Measurements from ENCODE around the gene FSHR. TPM values are rescaled to one million over a fixed set of nuclear protein-coding genes. Genes with fewer than 3 reads are reported as not detected.

The FSHR gene
- total RNA-seq, 1 experiment from 2014 or later, result not detected

DNA sequence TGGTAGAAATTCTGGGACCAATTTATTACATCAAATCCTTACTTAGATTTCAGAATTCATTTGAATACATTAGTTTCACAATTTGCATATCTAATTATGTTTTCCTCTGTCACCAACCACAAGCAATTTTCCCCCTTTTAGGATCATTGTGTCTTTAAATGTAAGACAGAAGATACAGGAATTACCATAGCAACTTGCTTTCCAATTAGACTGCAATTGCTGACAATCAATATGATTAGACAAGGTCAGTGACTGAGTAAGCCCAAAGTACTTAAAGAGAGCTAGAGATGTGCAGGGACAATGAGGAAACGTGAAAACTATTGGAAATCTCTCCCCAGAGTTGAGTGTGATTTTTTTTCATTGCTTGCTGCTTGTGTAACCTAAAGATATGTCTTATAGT lies 121.4 kb downstream of the FSHR start:
- Histone ChIP-seq H3K9me3 (ENCODE audit: low read depth, low read length, poor library complexity, severe bottlenecking) (no peaks in the 10 kb centered on the region), H3K36me3 (ENCODE audit: insufficient read depth, low read length, poor library complexity, severe bottlenecking) (no peaks in the 10 kb centered on the region), H3K27ac (ENCODE audit: low read depth, low read length, poor library complexity, severe bottlenecking) (no peak overlapping the region), H3K27me3 (replicated peaks; ENCODE audit: insufficient read depth, low read depth, low read length, poor library complexity) (no peaks in the 10 kb centered on the region), H3K4me3 (ENCODE audit: low read depth, low read length, poor library complexity, severe bottlenecking) (no peak overlapping the region), H3K4me1 (ENCODE audit: insufficient read depth, low read length, poor library complexity, severe bottlenecking) (no peaks in the 10 kb centered on the region)
- ChIA-PET POLR2A (ENCODE audit: low non-redundant PET) (no interaction called here), CTCF (no interaction called here)
- BruUV-seq (replicated peaks), result no TSS peak
- no peak for DNase-seq (ENCODE audit: low spot score)
- no peak for TF ChIP-seq EZH2 (IDR thresholded peaks at IDR 0.05; ENCODE audit: borderline replicate concordance, low read depth, low read length, poor library complexity, severe bottlenecking)
- TF ChIP-seq, protein P1, sequence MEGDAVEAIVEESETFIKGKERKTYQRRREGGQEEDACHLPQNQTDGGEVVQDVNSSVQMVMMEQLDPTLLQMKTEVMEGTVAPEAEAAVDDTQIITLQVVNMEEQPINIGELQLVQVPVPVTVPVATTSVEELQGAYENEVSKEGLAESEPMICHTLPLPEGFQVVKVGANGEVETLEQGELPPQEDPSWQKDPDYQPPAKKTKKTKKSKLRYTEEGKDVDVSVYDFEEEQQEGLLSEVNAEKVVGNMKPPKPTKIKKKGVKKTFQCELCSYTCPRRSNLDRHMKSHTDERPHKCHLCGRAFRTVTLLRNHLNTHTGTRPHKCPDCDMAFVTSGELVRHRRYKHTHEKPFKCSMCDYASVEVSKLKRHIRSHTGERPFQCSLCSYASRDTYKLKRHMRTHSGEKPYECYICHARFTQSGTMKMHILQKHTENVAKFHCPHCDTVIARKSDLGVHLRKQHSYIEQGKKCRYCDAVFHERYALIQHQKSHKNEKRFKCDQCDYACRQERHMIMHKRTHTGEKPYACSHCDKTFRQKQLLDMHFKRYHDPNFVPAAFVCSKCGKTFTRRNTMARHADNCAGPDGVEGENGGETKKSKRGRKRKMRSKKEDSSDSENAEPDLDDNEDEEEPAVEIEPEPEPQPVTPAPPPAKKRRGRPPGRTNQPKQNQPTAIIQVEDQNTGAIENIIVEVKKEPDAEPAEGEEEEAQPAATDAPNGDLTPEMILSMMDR (conservative IDR thresholded peaks at IDR 0.05; ENCODE audit: low read depth, low read length), result no peak
- intact Hi-C loops (cut with micrococcal nuclease; ENCODE audit: unreplicated experiment), result no loop called here

DNA sequence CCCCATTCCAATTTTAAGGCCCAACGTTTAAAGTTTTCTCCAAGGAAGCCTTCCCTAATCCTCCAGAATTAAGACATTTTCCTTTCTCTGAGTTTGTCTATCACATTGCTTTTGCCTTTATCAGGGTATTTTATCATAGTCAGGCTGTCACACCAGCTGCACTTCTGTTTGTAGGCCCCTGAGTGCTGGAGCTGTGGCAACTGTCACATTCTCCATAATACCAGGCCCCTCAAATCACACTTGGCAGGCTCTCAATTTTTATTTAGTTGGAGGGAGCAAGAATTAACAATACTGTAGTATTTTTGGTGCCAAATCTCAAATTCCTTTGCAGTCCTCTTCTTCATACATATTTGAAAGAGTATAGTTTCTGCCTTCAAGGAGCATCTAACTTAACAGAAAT lies 122.2 kb downstream of the FSHR start:
- H3K36me3 ChIP-seq (ENCODE audit: insufficient read depth, low read length, poor library complexity, severe bottlenecking), result no peaks in the 10 kb centered on the region
- TF ChIP-seq, protein P1 (conservative IDR thresholded peaks at IDR 0.05; ENCODE audit: low read depth, low read length), result no peak
- no peak for TF ChIP-seq EZH2 (IDR thresholded peaks at IDR 0.05; ENCODE audit: borderline replicate concordance, low read depth, low read length, poor library complexity, severe bottlenecking)
- intact Hi-C loops (cut with micrococcal nuclease; ENCODE audit: unreplicated experiment), result no loop called here
- H3K27me3 ChIP-seq (replicated peaks; ENCODE audit: insufficient read depth, low read depth, low read length, poor library complexity), result no peaks in the 10 kb centered on the region
- CTCF ChIA-PET, result no interaction called here
- no peak overlapping the region for H3K27ac ChIP-seq (ENCODE audit: low read depth, low read length, poor library complexity, severe bottlenecking)
- no peak overlapping the region for H3K4me3 ChIP-seq (ENCODE audit: low read depth, low read length, poor library complexity, severe bottlenecking)
- no peaks in the 10 kb centered on the region for H3K9me3 ChIP-seq (ENCODE audit: low read depth, low read length, poor library complexity, severe bottlenecking)
- H3K4me1 ChIP-seq (ENCODE audit: insufficient read depth, low read length, poor library complexity, severe bottlenecking), result no peaks in the 10 kb centered on the region
- DNase-seq (ENCODE audit: low spot score), result no peak
- BruUV-seq (replicated peaks), result no TSS peak
- POLR2A ChIA-PET (ENCODE audit: low non-redundant PET), result no interaction called here

DNA sequence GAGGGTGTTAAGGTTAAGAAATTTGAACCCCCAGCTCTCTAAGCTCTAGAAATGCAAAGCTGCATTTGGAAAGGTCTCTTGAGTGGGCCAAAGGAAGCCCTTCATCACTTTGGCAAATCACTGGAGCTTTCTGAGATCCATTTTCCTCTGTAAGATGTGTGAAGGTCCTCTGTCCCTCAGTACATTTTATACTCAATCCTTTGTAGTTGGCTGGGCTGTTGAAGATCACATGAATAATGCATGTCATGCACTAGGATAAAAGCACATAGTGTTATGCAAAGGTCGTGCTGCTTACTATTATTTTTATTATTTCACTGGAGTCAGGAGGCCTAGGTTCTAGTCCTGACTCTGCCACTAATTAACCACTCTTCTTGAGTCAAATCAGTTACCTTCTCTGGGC lies 124.9 kb downstream of the FSHR start:
- BruUV-seq (replicated peaks), result no TSS peak
- Histone ChIP-seq H3K36me3 (ENCODE audit: insufficient read depth, low read length, poor library complexity, severe bottlenecking) (no peaks in the 10 kb centered on the region), H3K4me3 (ENCODE audit: low read depth, low read length, poor library complexity, severe bottlenecking) (no peak overlapping the region), H3K4me1 (ENCODE audit: insufficient read depth, low read length, poor library complexity, severe bottlenecking) (no peaks in the 10 kb centered on the region), H3K9me3 (ENCODE audit: low read depth, low read length, poor library complexity, severe bottlenecking) (no peaks in the 10 kb centered on the region), H3K27me3 (replicated peaks; ENCODE audit: insufficient read depth, low read depth, low read length, poor library complexity) (no peaks in the 10 kb centered on the region), H3K27ac (ENCODE audit: low read depth, low read length, poor library complexity, severe bottlenecking) (no peak overlapping the region)
- no peak for DNase-seq (ENCODE audit: low spot score)
- TF ChIP-seq EZH2 (IDR thresholded peaks at IDR 0.05; ENCODE audit: borderline replicate concordance, low read depth, low read length, poor library complexity, severe bottlenecking), result no peak
- TF ChIP-seq, protein P1 (conservative IDR thresholded peaks at IDR 0.05; ENCODE audit: low read depth, low read length), result no peak
- ChIA-PET CTCF (no interaction called here), POLR2A (ENCODE audit: low non-redundant PET) (no interaction called here)
- intact Hi-C loops (cut with micrococcal nuclease; ENCODE audit: unreplicated experiment), result no loop called here

Measured in A673 (cell line).